Adipose tissue (tissue), 3 donors: ENCODE data around the gene CACNA1H. TPM values are rescaled to one million over a fixed set of nuclear protein-coding genes. Genes with fewer than 3 reads are reported as not detected.

Experiments used
- H3K27ac ChIP-seq: one replicate; pipeline ENCODE4 v1.5.1; 2013; ENCODE audit warnings: low read depth, low read length
- WGBS, 3 donors: extraction: QIAGEN DNeasy Blood & Tissue Kit; methylation state at CpG; one replicate each; pipeline ENCODE4 v1.1.7; 2013; 5-methylcytosine and 5-hydroxymethylcytosine counted together
- polyA plus RNA-seq, 3 donors: library from polyadenylated mRNA; stranded (reverse); fragments of 200-250 nt; gene quantifications; one replicate each; pipeline ENCODE4 v1.2.3, GENCODE V29; 2013
- donor health status: healthy with polysubstance abuse.
- donor health status: Bipolar disorder and iron deficiency.
- donor health status: healthy.

The CACNA1H gene
- polyA plus RNA-seq, 3 donors: 2.9 to 11.9 (median 6.5) TPM

DNA sequence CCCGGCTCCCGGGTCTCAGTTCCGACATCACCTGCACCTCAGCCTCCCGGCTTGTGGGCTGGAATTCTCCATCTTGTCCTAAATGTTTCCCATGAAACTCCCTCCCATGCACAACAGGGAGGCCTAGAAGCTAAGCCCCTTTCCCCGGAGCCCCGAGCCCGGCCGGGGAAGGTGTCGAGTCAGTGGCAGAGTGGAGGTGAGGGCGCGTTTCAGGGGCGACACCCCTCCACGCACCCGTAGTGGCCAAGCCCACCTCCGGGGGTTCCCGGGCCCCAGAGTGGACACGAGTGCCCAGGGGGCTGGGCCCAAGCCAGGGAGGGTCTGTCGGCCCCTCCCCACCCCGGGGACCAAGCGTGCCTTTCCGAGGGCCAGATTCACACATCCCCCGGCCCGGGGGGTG is 31.9 kb upstream of the CACNA1H start:
- 54 to 76% (median 73%) methylated on average over 23 of the region's 23 CpGs for WGBS, 3 donors
- H3K27ac ChIP-seq: no peak overlapping the region

DNA sequence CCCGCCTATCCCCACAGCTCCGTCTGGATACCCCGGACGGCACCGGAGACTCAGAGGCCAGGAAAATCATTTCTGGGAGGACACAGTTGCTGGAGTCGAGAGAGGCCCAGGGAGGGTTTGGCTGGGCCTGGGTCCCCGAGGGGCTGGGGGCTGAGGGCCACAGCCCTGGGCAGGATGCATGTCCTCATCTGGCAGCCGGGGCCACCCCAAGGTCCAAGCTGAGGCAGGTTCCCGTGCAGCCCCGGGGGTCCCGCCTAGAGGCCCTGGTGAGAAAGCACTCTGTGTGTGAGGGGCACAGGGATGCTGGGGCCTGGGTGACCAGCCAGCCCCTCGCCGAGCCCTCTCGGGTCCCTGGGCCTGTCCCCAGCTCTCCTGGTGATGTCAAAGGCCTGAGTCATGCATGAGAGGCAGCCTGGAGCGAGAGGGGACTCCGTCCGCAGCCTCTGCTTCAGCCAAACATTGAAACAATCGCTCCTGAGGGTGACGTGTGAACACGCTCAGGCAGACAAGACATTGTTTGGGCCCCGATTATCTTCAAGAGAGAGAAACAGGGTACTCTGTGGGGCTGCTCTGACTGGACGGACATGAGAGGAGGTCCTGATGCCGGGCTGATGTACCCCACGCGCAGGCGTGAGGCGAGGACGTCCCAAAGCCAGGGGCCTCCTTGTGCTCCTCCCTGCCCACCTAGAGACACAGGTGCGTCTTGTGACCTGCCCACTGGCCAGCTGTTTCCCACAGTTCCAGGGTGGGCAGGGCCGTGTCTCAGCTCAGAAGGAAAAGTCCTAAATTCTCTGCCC is 31.1 kb upstream of the CACNA1H start:
- H3K27ac ChIP-seq: no peak overlapping the region

DNA sequence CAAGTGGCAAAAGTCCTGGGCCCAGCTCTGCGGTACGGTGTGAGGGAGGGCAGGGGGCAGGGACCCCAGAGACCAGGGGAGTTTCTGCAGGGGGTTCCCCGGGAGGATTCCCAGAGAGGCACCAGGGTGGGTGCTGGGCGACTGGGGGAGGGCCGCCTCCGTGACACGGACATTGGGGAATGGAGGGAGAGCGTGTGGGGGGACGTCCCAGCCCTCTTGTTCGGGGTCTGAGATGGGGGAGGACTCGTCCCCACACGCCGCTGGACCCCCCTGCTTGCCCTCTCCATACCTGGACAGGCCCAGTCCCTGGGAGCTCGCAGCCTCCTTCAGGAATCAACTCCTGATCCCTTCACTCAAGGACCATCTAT is 30.5 kb upstream of the CACNA1H start:
- no peak overlapping the region for H3K27ac ChIP-seq
- WGBS, 3 donors: 84 to 87% (median 86%) methylated on average over 11 to 14 of the region's 14 CpGs

More for the DNA sequence above, 31.1 kb upstream of the CACNA1H start:
- WGBS, 3 donors: 71 to 75% (median 73%) methylated on average over 30 of the region's 30 CpGs

DNA sequence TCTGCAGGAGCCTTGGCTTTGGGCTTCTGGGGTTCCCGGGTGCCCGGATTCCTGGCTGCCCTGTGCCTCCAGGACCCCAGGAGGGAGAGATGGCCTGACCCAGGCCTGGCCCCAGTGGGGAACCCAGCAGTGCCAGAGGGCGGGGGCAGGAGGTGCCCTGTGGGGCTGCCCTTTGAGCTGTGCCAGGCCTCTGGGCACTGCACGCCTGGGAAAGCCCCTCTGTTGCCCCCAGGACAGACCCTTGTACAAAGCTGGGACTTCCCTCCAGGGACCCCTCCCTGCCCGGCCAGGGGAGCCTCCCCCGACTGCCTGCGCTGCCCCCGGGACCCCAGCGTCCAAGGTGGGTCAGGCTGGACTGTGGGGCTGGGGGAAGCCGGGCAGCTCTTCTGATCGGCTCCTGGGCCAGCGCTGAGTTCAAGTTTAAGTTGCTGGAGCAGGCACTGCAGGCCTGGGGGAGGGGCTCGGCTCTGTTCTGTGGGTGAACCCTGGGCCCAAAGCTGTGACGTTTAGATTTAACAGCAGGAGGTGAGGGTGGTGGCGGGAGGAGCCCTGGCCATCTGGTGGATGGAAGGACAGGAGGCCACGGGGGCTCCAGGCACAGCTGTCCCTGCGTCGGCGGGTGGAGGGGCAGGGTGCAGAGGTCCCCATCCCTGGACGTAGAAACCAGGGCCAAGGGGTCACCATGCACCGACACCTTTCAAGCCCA is 29.2 kb upstream of the CACNA1H start:
- H3K27ac ChIP-seq: no peak overlapping the region
- 59 to 79% (median 71%) methylated on average over 20 to 21 of the region's 21 CpGs for WGBS, 3 donors

DNA sequence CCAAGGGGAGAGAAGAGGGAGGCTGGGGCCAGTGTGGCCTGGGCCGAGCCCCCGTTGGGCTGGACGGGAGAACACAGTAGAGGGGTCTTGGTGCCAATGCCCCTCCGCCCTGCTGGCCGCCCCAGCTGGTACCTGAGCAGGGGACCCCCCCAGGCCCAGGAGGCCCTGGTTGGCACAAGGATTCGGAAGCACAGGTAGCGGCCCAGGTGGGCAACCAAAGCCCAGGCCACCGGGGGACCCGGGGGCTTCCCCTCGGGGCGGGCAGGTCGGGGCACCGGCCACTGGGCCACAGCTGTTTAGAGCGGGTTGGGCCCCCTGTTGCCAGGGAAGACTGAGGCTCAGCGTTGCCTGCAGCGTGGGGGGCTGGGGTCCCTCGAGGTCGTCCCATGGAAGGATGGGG is 28.6 kb upstream of the CACNA1H start:
- 73 to 83% (median 74%) methylated on average over 10 to 18 of the region's 18 CpGs for WGBS, 3 donors

DNA sequence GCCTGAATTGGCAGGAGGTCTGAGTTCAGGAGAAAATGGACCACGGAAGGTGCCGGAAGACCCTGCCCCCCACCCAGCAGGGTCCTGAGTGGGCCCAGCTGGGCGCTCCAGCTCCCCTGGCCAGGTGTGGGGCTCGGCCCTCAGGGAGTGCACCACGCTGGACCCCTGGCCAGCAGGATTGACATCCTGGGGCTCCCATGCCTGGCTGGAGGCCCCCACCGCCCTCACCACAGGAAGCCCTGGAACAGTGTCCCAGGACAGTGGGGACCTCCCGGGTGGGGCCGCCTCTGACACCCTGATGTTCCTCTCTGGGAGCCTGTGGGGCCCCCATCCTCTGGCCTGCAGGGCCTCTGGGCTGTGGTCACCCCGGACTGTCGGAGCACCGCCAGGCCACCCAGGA is 28.1 kb upstream of the CACNA1H start:
- H3K27ac ChIP-seq: no peak overlapping the region
- 83 to 88% (median 86%) methylated on average over 10 to 11 of the region's 11 CpGs for WGBS, 3 donors

More for the DNA sequence above, 28.6 kb upstream of the CACNA1H start:
- no peak overlapping the region for H3K27ac ChIP-seq

DNA sequence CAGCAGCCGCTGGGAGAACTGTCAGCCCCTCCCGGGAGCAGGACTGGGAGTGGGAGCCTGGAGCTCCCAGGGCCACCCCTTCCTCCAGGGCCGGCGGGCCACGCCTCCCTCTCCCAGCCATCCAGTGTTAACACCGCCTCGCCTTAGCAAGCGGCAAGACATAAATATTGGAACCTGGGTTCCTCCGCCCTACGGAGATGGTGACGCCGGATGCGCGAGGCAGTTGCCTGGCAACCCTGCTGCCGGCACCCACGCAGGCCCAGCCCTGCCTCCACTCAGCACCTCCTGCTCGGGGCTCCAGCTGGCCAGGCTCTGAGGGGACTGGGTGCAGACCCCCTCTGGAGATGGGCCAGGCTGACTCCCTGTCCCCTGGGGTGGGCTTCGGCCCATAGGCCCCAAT is 27.4 kb upstream of the CACNA1H start:
- H3K27ac ChIP-seq: no peak overlapping the region
- WGBS, 3 donors: 22 to 38% (median 26%) methylated on average over 18 of the region's 18 CpGs

DNA sequence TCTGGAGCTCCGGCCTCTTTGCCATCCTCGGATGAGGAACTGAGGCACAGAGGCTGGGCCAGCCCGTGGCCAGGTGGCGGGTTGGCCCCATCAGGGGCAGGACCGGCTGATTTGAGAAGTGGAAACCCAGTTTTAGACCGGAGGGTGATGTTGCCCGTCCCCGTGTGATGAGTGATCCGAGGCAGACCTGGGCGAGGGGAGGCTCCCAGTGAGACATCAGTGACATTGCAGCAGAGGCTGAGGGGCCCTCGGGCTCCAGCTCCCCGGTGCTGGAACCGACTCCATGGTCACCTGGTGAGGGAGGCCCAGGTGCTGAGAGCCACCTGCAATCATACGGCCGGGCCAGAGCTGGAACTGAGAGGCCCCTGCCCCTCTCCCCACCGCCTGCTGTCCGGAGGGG is 26.9 kb upstream of the CACNA1H start:
- 43 to 58% (median 57%) methylated on average over 15 to 17 of the region's 17 CpGs for WGBS, 3 donors
- no peak overlapping the region for H3K27ac ChIP-seq

DNA sequence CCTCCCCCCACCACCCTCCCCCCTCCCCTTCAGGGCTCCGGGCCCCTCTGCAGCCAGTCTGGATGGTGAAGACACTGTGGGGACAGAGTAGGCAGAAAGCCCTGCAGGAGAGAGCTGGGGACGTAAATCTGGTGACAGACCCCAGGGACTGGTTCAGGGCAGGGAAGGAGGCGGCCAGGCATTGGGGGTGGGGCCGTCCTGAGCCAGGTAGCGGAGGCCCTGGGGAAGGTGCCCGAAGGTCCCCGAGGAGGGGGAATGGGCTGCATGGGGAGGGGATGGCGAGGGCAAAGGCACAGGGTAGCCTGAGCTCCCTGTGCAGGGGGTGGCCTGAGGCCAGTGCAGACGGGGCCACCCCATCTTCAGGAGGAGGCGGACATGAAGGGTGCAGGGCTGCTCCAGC is 26.3 kb upstream of the CACNA1H start:
- no peak overlapping the region for H3K27ac ChIP-seq
- WGBS, 3 donors: 28 to 55% (median 42%) methylated on average over 10 of the region's 10 CpGs

DNA sequence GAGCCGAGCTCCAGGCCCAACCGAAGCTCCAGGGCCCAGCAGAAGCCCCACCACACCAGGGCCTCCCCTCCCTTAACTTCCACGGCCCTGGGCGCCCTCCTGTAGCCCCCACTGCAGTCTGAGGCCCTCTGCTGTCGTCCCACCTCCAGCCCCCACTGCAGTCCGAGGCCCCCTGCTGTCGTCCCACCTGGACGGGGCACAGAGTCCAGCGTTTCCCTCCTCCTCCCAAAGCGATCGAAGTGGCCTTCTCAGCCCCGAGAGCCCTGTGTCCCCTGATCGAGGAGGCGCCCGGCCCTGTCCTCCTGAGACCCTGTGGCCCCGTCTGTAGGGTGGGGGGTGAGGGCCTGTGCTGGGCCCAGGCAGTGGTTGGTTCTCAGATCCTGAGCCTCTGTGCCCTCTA is 25.8 kb upstream of the CACNA1H start:
- 50 to 62% (median 55%) methylated on average over 15 to 16 of the region's 16 CpGs for WGBS, 3 donors
- no peak overlapping the region for H3K27ac ChIP-seq

DNA sequence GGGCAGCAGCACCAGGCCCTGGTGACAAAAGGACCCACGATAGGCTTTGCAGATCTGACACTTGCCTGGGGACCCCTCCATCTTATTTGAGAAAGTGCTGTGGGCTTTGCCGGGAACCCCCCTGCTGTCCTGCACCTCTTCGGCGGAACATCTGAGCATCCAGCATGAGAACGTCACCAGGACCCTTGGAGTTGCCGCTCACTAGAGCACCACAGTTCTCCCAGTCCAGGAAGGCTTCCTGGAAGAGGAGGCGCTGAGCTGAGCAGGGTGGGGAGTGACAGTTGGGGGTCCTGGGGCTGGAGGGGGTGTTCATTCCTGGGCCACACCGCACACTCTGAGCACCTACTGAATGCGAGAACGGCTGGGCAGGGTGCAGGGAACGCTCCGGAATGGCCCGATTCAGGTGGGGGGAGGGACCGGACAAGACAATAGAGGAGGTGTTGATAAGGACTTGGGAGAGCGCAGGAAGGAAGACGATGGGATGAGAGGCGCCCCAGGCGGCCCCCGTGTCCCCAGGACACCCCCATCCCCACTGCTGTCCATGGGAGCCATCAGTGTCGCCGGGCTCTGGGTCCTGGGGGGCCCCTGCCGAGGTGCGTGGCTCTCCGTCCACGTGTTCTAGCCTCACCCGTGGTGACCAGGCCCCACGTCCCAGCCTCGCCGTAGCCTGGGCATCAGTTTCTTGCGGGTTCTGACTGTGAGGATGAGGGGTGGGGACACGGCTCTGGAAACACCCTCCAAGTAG is 24.8 kb upstream of the CACNA1H start:
- WGBS, 3 donors: 89 to 92% (median 91%) methylated on average over 31 of the region's 31 CpGs

DNA sequence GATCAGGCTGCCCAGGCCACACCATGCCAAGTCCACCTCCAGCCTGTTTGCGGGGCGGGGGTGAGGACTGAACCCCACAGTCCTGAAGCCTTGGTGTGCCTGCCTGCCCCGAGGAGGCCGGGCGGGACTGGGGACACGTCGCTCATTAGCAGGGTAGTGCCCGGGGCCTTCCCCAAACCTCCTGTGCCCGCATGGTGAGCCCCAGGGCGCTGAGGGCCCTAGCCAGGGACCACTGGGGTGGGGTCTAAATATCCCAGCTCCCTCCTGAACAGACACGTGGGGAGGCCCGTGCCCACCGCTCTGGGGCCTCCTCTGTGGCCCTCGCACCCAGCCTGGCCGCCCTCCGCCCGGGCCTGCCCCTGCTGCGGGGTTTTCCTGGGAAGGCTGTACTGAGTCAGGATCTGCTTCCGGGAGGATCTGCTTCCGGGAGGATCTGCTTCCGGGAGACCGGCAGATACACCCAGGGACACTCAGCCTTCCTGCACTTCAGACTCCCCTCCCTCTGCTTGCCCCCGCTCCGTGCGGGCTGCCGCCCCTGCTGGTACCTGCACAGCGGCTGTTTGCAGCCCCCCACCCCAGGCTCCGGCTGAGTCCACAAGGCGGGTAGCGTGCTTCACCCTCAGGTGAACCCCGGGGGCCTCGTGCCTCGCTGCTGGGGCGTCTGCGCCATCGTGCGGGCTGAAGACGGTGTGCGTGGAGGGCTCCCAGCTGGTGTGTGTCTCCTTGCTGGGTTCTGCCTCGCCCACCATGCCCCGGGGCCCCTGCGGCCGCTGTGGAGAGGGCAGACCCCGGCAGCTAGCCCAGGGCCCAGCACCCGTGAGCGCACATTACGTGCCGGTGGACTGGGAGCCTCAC is 23.6 kb upstream of the CACNA1H start:
- no peak overlapping the region for H3K27ac ChIP-seq
- 93 to 96% (median 93%) methylated on average over 43 to 48 of the region's 48 CpGs for WGBS, 3 donors

More for the DNA sequence above, 24.8 kb upstream of the CACNA1H start:
- no peak overlapping the region for H3K27ac ChIP-seq

DNA sequence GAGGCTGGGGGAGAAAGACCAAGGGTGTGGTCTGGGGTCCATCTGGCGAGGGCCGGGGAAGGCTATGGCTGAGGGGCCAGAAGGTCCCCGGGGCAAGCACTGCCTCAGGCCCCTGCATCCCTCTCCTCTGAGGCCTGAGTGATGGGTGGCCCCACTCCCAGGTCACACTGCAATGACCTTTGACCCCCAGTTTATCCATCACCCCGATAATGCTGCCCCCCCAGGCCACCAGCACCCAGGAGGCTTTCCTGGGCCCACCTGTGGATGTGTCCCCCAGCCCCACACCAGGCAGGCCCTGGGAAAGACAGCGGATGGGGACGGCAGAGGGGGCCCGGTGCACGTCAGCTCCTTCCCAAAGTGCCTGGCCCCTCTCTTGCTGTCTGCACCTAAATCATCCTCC is 22.5 kb upstream of the CACNA1H start:
- WGBS, 3 donors: 81 to 94% (median 92%) methylated on average over 8 of the region's 8 CpGs
- no peak overlapping the region for H3K27ac ChIP-seq

DNA sequence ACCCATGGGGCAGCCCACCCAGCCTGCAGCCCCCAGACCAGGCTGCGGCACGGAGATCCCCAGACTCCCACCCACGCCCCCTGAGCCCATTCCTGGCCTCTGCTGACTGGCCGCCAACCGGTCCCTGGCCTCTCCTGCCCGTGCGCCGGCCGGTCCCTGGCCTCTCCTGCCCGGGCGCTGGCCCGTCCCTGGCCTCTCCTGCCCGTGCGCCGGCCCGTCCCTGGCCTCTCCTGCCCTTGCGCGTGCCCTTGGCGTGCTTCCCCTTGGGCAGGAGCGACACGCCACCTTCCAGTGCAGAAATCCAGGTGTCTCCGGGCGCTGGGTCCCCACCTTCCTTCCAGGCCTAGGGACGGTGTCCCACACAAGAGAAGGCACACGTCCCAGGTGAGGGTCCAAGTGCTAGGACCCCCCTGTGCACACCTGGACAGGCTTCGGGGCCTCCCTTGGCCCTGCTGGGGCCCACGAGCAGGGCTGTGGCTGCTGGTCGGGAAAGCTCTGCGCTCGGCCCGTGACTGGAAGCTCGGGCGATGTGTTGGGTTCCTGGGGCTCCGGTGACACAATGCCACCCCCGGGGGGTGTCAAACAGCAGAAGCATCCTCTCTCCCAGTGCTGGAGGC is 21.4 kb upstream of the CACNA1H start:
- 89 to 91% (median 90%) methylated on average over 26 to 35 of the region's 35 CpGs for WGBS, 3 donors
- H3K27ac ChIP-seq: no peak overlapping the region

DNA sequence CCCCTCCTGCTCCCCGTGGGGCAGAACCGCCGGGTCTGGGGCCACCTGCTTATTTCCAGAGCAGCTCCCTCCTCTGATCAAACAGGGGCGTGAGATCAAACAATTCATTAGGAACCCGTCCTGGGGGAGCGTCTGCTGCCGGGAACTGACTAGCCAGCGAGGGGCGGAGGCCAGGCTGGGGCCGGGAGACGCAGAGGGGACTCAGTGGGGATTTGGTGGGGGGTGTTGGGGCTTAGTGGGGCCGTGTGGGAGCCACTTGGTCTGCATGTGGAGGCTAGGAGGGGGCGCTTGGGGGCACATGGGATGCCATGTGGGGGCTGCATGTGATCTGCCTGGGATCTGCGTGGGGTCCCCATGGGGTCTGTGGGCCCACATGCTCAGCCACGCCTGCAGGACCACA is 20.5 kb upstream of the CACNA1H start:
- 61 to 73% (median 63%) methylated on average over 15 of the region's 15 CpGs for whole genome bisulfite sequencing, 3 donors
- H3K27ac ChIP-seq: no peak overlapping the region

DNA sequence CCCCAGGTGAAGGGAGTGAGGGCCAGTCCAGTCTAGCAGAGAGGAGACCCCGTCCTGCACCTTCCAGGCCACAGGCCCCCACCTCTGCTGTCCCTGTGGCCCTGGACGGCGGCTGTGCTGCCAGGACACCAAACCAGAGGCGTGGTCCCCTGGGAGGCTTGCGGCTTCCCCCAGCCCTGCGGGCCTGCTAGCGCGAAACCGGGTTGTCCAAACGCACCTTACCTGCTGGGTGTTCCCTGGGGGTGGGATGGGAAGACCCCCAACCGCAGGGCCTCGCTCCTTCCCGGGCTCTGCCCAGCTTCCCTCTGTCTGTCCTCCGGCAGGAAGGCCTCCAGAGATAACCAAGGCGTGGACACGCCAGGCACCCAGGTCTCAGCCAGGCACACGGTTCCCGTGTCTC is 19.6 kb upstream of the CACNA1H start:
- 83 to 86% (median 86%) methylated on average over 14 to 18 of the region's 18 CpGs for WGBS, 3 donors
- H3K27ac ChIP-seq: no peak overlapping the region

DNA sequence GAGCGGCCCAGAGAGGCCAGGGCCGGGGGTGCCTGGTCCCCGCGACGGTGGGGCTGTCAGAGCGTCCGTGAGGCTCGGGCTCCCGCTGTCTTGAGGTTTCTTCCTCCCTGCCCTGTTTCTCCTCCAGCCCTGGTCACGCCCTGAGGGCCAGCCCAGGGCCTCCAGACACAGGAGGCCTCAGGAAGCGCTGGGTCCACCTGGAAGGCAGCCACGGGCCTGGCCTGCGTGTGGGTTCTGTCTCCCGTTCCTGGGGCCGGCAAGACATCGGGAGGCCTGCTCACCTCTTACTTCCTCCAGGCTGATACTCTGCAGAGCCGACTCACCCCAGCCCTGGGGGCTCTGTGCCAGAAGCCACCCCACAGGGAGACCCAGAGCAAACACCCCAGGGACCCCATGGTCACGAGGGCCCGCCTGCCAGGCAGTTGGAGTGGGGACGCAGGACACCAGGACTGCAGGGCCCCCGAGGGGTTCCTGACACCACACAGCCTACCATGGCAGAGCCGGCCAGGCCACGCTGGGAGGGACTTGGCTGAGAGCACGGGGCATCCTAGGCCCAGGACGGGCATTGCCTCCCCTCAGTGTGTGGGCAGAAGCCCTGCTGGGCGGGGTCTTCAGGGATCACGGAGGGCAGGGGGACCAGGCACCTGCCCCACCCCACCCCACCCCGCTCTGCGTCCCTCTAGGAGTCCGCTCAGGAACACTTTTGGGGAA is 18.9 kb upstream of the CACNA1H start:
- 56 to 61% (median 57%) methylated on average over 27 to 30 of the region's 30 CpGs for WGBS, 3 donors
- no peak overlapping the region for H3K27ac ChIP-seq
